ENCODE data around the gene YTHDF1. TPM values are rescaled to one million over a fixed set of nuclear protein-coding genes. Genes with fewer than 3 reads are reported as not detected.
"Not testable (repeated sequence)": the region's sequence is repeated elsewhere in the genome, so short reads cannot be mapped to it uniquely, and the experiment has no call there.

YTHDF1 gene
- total RNA-seq, 2 experiments from 2014 or later, result 39.3 to 41.3 TPM

GRCh38 chr20:63254606-63255384 is 38.9 kb upstream of the YTHDF1 start:
- Mint-ChIP-seq H3K4me1 (no peaks in the 10 kb centered on the region), H3K4me3 (no peak overlapping the region), H3K27me3 (peaks cover 37% of the 10 kb centered on the region), H3K27ac (no peak overlapping the region), H3K36me3 (ENCODE audit: low read depth) (no peaks in the 10 kb centered on the region), H3K9me3 (no peaks in the 10 kb centered on the region)
- CTCF ChIA-PET, result interaction anchor here (0.6 to 2.2 kb wide), 3 partner anchors 15 to 82 kb away, joined by 3 to 6 read pairs (median 3); no protein-coding TSS in a partner anchor
- DNase-seq, result no peak
- POLR2A ChIA-PET, result no interaction called here

GRCh38 chr20:63254232-63254605 is 38.3 kb upstream of the YTHDF1 start, which contains the start of gene NKAIN4:
NKAIN4 (minus strand) TSS chr20:63254463; CDS start chr20:63254450, 13 bp downstream.
- Mint-ChIP-seq H3K4me1 (no peaks in the 10 kb centered on the region), H3K9me3 (no peaks in the 10 kb centered on the region), H3K4me3 (no peak within 1 kb of the TSS), H3K27ac (no peak within 1 kb of the TSS), H3K36me3 (ENCODE audit: low read depth) (no peaks in the 10 kb centered on the region), H3K27me3 (peaks cover 37% of the 10 kb centered on the region)
- CTCF ChIA-PET, result interaction anchor here (2.2 kb wide), 1 partner anchor 15 kb away, joined by 6 read pairs; no protein-coding TSS in a partner anchor
- POLR2A ChIA-PET, result no interaction called here
- DNase-seq, result no peak

GRCh38 chr20:63253438-63254231 is 37.7 kb upstream of the YTHDF1 start:
- Mint-ChIP-seq H3K4me3 (no peak overlapping the region), H3K27me3 (peaks cover 37% of the 10 kb centered on the region), H3K9me3 (no peaks in the 10 kb centered on the region), H3K4me1 (no peaks in the 10 kb centered on the region), H3K36me3 (ENCODE audit: low read depth) (no peaks in the 10 kb centered on the region), H3K27ac (no peak overlapping the region)
- CTCF ChIA-PET, result interaction anchor here (2.2 kb wide), 1 partner anchor 16 kb away, joined by 6 read pairs; no protein-coding TSS in a partner anchor
- DNase-seq, result no peak
- POLR2A ChIA-PET, result no interaction called here

DNA sequence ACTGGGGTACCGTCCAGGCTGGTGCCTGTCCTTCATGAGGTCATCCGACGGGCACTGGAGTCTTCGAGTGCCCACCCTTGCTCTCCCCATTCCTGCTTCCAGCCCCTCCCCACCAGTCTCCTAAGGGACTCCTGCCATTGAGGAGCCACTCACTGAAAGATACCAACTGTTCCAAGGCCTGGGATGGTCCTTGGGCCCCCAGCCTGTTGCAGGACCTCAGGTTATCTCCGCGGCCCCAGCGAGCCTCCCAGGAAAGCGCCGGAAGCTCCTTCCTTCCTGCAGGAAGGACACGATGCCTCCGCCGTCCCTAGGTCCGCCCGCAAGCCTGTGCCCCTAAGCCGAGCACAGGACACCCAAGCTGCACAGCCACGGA is 37.1 kb upstream of the YTHDF1 start:
- Mint-ChIP-seq H3K36me3 (ENCODE audit: low read depth) (no peaks in the 10 kb centered on the region), H3K4me3 (no peak overlapping the region), H3K27me3 (peaks cover 37% of the 10 kb centered on the region), H3K9me3 (no peaks in the 10 kb centered on the region), H3K4me1 (no peaks in the 10 kb centered on the region), H3K27ac (no peak overlapping the region)
- POLR2A ChIA-PET, result no interaction called here
- CTCF ChIA-PET, result interaction anchor here (2.2 kb wide), 1 partner anchor 17 kb away, joined by 6 read pairs; no protein-coding TSS in a partner anchor
- DNase-seq, result no peak

- H3K4me1 Mint-ChIP-seq, result no peaks in the 10 kb centered on the region
- peaks cover 37% of the 10 kb centered on the region for H3K27me3 Mint-ChIP-seq
- no peak overlapping the region for H3K4me3 Mint-ChIP-seq
- no peaks in the 10 kb centered on the region for H3K36me3 Mint-ChIP-seq (ENCODE audit: low read depth)
- H3K9me3 Mint-ChIP-seq, result no peaks in the 10 kb centered on the region
- no peak overlapping the region for H3K27ac Mint-ChIP-seq
- DNase-seq, result no peak
- CTCF ChIA-PET, result interaction anchor here (2.2 kb wide), 1 partner anchor 17 kb away, joined by 6 read pairs; no protein-coding TSS in a partner anchor
- POLR2A ChIA-PET, result no interaction called here
Observed at GRCh38 chr20:63252284-63252711, 36.4 kb upstream of the YTHDF1 start.

DNA sequence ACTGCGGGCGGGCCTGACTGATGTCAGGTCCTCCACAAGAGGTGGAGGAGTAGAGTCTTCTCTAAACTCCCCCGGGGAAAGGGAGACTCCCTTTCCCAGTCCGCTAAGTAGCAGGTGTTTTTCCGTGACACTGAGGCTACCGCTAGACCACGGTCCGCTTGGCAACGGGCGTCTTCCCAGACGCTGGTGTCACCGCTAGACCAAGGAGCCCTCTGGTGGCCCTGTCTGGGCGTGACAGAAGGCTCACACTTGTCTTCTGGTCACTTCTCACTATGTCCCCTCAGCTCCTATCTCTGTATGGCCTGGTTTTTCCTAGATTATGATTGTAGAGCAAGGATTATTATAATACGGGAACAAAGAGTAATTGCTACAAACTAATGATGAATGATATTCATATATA is 35.4 kb upstream of the YTHDF1 start:
- H3K9me3 Mint-ChIP-seq; POLR2A ChIA-PET; H3K27ac Mint-ChIP-seq; CTCF ChIA-PET; H3K4me1 Mint-ChIP-seq; H3K36me3 Mint-ChIP-seq (ENCODE audit: low read depth); DNase-seq; H3K4me3 Mint-ChIP-seq: not testable (repeated sequence)
- peaks cover 31% of the 10 kb centered on the region for H3K27me3 Mint-ChIP-seq

DNA sequence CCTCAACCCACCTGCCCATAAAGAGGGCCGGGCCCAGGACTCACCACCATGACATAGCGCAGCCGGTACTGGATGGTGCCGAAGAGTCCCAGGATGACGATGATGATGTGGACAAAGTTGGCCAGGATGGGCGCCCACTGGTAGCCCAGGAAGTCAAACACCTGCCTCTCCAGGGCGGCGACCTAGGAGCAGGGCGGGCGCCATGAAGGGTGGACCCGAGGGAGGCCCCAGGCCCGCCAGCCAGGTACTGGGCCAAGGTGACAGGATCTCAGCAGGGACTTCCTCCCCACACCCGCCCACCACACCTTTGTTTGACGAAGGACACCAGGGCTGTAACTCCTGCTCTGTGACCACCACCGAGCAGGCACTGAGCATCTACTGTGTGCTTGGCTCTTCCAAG is 34.0 kb upstream of the YTHDF1 start:
- no peak overlapping the region for H3K27ac Mint-ChIP-seq
- no peak for DNase-seq

GRCh38 chr20:63248835-63249591 is 33.1 kb upstream of the YTHDF1 start:
- no peak overlapping the region for H3K4me3 Mint-ChIP-seq
- no peaks in the 10 kb centered on the region for H3K9me3 Mint-ChIP-seq
- H3K27me3 Mint-ChIP-seq, result peaks cover 17% of the 10 kb centered on the region
- ChIA-PET POLR2A (no interaction called here), CTCF (no interaction called here)
- H3K4me1 Mint-ChIP-seq, result no peaks in the 10 kb centered on the region
- DNase-seq, result no peak
- H3K36me3 Mint-ChIP-seq (ENCODE audit: low read depth), result no peaks in the 10 kb centered on the region
- no peak overlapping the region for H3K27ac Mint-ChIP-seq

More for the DNA sequence above, 34.0 kb upstream of the YTHDF1 start:
- ChIA-PET CTCF (no interaction called here), POLR2A (no interaction called here)
- H3K4me1 Mint-ChIP-seq, result no peaks in the 10 kb centered on the region
- no peaks in the 10 kb centered on the region for H3K9me3 Mint-ChIP-seq
- peaks cover 20% of the 10 kb centered on the region for H3K27me3 Mint-ChIP-seq
- H3K4me3 Mint-ChIP-seq, result no peak overlapping the region
- no peaks in the 10 kb centered on the region for H3K36me3 Mint-ChIP-seq (ENCODE audit: low read depth)

GRCh38 chr20:63247671-63248228 is 31.8 kb upstream of the YTHDF1 start:
- CTCF ChIA-PET, result interaction anchor here (1.0 kb wide), 1 partner anchor 25 kb away, joined by 3 read pairs; no protein-coding TSS in a partner anchor
- Mint-ChIP-seq H3K36me3 (ENCODE audit: low read depth) (no peaks in the 10 kb centered on the region), H3K27ac (no peak overlapping the region), H3K4me1 (no peaks in the 10 kb centered on the region), H3K4me3 (no peak overlapping the region), H3K9me3 (no peaks in the 10 kb centered on the region), H3K27me3 (peaks cover 11% of the 10 kb centered on the region)
- POLR2A ChIA-PET, result no interaction called here
- no peak for DNase-seq

- Mint-ChIP-seq H3K4me1 (no peaks in the 10 kb centered on the region), H3K9me3 (no peaks in the 10 kb centered on the region), H3K27ac (no peak overlapping the region), H3K36me3 (ENCODE audit: low read depth) (no peaks in the 10 kb centered on the region), H3K4me3 (no peak overlapping the region), H3K27me3 (peaks cover 5% of the 10 kb centered on the region)
- ChIA-PET POLR2A (no interaction called here), CTCF (interaction anchor here (1.0 kb wide), 1 partner anchor 24 kb away, joined by 3 read pairs; no protein-coding TSS in a partner anchor)
- DNase-seq, result no peak
Observed at GRCh38 chr20:63246490-63247288, 30.8 kb upstream of the YTHDF1 start.

- ChIA-PET CTCF (interaction anchor here (1.2 kb wide), 1 partner anchor 29 kb away, joined by 3 read pairs; no protein-coding TSS in a partner anchor), POLR2A (no interaction called here)
- H3K36me3 Mint-ChIP-seq (ENCODE audit: low read depth), result no peaks in the 10 kb centered on the region
Observed at GRCh38 chr20:63244468-63244867, 28.5 kb upstream of the YTHDF1 start.

More at GRCh38 chr20:63244468-63244867, 28.5 kb upstream of the YTHDF1 start:
- Mint-ChIP-seq H3K4me1 (no peaks in the 10 kb centered on the region), H3K4me3 (no peak overlapping the region), H3K27ac (no peak overlapping the region), H3K9me3 (no peaks in the 10 kb centered on the region), H3K27me3 (no peaks in the 10 kb centered on the region)
- no peak for DNase-seq
